Activated CD4-positive, alpha-beta T cell treated with anti-CD3 and anti-CD28 coated beads, Interleukin-2, amount 50 U/mL, for 24 hours (primary cell): ENCODE results near the gene HNRNPA0.

Experiments used
- DNase-seq, 2 donors: peaks; one replicate each; pipeline ENCODE4 v3.0.0-alpha.2; 2020; ENCODE audit warnings: low read depth in 1 of 2, low spot score in 1 of 2

Gene HNRNPA0

DNA sequence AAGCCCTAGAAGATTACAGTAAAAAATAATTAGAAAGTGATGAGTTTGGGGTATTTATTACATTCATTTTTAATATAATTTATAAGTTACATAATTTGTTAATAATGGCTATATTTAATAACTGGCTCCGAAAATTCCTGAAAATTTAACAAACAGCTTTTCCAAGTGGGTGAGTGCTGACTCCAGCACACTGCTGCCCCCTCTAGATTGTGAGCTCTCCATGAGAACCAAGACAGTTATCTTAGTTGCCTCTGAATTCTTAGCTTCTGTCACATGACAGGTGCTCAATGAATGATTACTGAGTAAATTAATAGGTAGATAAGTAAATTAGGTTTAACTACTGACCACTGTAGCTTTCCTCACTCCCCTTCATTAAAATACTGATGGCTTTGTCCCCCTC is 26.1 kb downstream of the HNRNPA0 start:
- no peak for DNase-seq

DNA sequence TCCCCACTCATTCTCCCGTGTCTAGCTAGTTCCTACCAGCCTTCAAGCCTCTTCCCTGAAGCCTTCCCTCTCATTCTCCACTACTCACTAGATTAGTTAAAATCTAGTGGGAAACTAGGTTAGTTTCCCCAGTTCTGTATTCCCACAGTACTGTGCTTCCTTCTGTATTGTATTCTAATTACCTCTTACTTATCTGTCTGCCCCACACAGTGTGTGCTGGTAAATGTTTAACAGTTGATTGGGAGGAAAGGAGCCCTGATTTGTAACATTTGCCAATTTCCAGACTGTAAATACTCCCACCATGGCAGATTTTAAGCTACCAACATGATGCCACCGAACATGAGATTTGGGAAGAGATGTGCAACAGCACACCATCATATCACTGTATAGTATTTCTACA is 26.5 kb downstream of the HNRNPA0 start:
- no peak for DNase-seq

DNA sequence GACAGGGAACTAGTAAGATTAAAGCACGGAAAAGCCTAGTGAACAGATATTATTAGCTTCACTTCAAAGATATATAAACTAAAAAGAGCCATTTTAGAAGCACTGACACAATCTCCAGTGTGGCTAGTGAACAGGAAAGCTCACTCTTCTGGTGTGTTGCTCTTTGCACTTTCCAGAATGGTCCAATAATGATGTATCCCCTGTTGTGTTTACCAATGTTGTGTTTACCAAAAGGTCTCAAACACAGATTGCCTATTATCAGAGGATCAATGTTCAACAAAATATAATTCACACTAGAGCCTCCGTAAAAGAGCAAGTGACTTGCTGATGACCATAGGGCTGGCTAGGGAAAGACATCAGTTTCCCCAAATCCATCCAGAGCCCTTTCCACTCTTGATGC is 29.9 kb downstream of the HNRNPA0 start:
- no peak for DNase-seq

DNA sequence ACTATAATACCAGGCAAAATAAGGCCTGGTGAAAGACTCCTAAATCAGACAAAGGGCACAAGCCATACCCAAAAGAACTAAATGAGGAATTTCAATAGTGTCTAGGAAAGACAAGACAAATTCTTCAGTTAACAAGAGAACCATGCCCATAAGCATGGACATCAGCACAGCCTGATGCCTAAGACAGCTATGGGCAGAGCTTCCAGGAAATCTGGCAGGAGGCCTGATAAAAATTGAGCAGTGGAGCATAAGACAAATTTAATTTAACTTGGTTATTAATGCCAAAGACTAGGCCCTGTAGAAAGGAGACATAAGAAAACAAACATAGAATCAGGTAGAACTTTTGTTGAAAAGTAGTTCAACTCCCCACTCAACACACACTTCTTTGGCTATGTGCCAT is 35.6 kb downstream of the HNRNPA0 start:
- DNase-seq = no peak

DNA sequence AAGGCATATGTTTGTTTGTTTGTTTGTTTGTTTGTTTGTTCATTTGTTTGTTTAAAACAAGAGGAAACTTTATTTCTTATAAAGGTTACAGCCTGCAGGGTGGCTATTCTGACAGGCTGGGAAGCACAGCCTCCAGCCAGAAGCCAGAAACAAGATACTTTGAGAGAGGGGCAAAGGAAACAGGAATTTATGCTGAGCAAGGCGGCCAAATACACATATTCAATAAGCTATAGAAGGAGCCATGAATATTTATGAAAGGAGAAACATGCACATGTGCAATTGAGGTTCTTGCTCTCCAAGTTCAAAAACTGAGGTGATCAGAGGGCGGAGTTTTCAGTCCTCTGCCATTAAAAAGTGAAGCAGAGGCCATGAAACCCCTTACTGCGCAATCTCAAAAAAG is 37.8 kb downstream of the HNRNPA0 start:
- DNase-seq = no peak

DNA sequence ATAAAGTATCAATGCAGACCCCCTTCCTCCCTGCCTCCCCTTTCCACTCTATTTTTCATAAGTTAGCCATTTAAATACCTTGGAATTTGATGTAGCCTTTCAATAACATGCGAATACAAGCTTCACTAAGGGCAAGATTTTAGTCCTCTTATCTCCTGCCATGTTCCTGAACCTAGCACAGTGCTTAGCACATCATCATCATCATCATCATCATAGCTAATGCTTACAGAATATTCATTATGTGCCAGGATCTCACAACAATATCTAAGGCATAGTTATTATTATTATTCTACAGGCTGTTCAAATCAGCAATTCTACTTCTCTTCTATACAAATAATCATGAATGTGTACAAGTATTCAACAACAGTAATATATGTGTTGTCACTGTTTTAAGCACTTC is 38.7 kb downstream of the HNRNPA0 start:
- DNase-seq = no peak

DNA sequence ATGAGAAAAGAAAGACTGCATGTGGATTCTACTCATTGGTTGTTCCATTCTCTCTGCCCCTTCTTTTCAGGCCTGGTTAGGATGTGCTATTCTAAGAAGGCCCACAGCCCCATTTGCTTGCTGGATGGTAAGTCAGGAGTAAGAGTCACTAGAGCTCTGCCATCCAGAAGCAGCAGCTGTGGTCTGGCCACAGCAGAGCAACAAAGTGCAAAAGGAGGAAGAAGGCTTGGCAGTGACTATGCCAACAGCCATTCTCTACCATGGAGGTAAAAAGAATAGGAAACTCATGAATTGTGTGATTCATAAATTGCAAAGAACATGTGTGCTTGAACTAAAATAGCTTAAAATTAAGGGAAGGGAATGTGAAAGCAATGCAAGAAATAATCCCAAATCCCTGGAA is 39.2 kb downstream of the HNRNPA0 start:
- no peak for DNase-seq

DNA sequence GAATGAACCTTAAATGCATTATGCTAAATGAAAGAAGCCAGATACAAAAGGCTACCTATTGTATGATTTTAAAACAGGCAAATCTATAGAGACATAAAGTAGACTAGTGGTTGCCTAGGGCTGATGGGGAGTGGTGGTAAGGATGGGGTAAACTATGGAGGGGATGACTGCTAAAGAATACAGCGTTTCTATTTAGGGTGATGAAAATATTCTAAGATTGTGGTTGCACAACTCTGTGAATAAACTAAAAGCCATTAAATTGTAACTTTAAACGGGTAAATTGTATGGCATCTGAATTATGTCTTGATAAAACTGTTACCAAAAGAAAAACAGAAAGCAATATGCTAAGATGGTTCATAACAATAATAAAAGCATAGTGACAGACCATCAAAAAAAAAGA is 39.7 kb downstream of the HNRNPA0 start:
- DNase-seq = no peak

DNA sequence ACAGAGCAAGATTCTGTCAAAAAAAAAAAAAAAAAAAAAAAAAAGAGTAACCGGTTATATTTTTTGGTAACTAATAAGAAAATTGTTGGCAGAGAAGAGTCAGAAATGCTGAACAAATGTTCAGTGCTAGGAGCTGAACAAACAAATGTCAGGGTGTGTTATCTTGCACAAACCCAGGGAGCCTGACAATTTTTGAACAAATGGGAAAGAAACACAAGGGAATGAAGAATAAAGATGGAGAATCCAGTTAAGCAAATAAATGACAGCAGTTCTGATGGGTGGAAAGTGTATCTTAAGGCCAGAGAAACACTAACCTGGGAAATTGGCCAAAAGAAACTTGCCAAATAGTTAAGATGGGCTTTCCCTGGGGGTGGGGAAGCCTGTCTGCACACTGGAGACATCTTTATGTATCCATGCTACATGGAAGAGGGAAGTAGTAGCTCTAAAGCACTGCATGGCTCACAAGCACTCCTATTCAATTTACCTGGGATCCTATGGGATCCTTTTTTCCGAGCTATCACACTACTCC is 42.0 kb downstream of the HNRNPA0 start:
- DNase-seq = no peak

DNA sequence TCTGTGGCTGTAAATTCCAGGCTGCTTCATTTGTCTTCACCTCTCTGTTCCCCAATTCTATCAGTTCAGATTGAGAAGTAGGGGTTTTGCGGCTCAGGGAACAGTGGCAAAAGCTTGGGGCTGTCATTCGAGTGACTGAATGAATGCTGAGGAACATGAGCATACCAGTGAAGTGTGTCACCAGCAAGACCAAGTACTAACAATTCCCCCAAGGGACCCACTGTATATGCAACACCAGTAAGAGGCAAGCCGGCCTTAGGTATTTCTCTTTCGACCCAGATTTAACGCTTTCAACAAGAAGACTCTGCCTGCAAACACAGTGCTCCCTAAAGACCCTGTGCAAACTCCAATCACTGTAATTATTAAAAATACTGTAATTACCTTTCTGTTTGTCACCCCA is 44.1 kb downstream of the HNRNPA0 start:
- no peak for DNase-seq

DNA sequence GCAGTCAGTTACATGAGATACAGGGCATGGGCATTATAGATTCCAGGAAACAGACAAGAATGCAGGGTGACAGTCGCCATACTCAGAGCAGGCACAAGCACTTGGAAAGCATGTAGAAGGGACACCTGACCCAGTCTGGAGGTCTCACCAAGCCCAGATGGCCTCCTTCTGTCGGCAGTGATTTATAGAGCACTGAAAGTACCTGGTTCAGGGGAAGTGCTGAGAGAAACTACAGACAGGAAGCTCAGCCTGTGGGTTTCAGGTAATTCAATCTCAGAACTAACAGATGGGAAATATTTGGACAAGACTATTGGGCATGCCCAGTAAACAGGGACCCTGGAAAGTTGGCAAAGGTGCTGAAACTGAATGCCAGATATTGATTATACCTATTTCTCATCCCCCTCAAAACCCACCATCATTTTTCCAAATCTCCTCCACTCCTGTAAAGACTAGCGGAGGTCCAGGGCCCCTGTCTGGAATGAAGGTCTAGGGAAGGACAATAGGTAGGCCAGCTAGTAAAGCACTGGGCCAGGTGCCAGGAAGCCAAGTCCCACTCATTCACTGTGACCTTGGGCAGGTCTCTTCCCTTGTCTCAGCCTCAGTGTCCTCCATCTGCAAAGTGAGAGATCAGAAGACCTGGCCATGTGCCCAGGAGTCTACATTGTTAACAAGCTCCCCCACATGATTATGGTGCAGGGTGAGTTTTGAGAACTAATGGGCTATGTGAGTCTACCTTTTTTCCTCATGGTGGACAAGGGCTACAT is 45.2 kb downstream of the HNRNPA0 start:
- no peak for DNase-seq

DNA sequence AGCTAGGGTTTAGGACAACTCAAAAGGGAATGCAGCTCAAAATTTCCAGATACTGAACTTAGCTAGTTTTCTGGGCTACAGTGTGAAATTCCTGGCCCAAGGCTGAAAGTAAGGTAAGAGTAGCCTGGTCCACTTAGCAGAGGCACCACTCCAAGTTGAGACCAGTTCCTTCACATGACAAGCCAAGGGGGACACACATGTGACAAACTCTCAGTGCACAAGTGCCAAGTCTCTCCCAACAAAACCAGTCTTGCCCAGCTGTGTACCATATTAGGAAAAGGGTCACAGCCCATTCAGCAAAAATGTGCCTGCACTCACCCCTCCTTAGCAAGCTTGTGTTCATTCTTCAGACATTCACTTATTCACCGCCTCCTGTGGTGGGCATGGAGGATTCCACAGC is 46.1 kb downstream of the HNRNPA0 start:
- DNase-seq = no peak

DNA sequence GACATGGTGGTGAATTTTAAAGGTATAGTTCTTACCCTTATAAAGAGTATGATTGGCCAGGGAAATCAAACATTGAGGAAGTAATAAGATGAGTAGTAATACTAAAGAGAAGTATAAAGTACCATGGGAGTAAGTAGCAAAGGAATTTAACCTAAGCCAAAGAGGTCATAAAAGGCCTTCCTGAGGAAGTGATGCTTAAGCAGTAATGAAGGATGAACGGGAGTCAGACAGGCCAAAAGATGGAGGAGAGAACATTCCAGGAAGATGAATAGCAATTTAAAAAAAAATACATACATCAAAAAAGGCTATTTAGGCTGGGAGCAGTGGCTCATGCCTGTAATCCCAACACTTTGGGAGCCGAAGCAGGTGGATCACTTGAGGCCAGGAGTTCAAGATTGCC is 47.3 kb downstream of the HNRNPA0 start:
- no peak for DNase-seq

DNA sequence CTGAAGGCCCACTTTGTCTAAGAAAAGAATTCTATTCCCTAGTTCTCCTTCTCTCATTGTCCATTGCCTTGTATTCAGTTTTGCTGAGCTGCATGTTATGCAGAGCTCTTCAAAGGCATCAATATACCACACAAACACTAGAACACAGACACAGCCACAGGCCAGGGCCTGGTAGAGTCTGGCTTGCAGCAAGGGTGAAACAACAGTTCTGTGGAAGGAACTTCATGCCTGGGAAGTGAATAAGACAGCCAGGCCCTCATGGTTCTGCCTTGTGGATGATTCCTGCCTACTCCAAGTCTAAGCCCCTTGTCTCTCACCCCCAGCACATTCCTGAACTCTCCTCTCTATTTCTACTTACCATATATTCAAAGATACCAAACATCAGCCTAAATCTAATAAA is 49.1 kb downstream of the HNRNPA0 start:
- no peak for DNase-seq

DNA sequence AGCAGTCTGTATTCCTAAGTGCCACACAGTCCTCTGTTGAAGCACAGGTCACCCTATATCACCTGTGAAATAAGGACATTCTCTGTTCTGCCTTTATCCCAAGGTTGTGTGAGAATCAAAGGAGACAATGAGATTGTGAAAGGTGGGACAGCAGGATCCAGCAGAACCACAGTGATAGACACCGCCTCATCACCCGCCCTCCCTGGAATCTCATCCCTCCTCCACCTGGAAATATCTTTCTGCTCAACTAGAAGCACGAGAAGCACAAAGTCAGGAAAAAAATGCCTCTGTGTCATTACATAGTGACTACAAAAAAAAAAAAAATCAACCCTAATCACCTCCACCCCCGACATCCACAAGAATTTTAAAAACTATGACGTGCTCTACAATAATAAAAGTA is 50.6 kb downstream of the HNRNPA0 start:
- DNase-seq = no peak

DNA sequence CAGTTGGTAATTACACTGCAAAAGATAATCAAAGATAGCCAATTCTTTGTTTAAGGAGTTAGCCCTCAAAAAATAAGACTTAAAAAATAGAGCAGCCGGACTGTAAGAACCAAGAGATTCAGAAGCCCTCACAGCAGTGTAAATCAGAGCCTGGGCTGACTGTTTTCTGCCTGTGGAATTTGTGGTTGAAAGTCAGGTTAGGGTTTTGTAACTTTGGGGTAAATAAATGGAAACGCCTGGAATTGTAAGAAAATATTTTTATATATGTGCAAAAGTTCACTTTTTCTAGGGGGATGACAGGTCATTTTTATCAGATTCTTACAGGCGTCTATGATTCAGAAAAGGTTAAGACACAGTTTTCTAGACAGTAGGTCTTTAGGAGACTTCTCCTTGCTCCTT is 53.9 kb downstream of the HNRNPA0 start:
- DNase-seq = no peak

DNA sequence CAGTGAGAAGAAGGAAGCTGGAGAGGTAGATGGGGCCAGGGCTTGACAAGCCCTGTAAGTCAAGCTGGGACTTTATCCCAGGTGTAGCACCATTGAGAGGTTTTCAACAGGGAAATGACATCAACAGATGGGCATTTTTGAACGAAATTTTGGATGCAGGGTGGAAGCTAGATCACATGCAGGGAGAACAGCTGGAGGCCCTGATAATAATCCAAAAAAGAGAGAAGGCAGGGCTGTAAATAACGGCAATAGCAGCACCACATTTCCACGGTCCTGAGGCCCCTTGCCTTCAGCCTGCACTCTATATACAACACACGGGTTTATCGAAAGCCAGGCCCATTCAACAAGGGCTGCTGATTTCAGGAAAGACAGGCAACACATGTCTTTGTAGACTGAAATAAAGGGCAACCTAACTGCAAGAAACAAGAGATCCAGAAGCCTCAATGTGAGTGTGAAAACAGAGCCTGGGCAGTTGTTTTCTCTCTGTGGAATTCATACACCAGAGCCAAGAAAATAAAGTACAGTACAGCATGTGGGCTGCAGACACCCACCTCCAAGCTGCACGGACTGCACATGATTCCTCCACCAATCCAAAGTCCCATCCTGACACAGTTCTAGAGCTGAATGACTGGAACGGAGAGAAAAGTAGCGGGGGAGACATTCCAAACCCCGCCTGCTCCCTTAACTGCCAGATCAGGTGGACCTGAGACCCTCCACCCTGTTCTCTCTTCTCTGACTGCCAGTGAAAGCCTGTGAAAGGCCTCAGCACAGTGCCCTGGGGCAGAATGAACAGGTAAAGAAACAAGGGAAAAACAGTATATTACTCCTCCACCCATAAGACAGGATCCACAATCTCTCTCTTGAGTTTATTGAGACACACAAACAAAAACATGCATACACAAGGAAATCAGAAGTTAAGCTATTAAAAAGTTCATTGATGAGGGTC is 54.6 kb downstream of the HNRNPA0 start:
- no peak for DNase-seq

DNA sequence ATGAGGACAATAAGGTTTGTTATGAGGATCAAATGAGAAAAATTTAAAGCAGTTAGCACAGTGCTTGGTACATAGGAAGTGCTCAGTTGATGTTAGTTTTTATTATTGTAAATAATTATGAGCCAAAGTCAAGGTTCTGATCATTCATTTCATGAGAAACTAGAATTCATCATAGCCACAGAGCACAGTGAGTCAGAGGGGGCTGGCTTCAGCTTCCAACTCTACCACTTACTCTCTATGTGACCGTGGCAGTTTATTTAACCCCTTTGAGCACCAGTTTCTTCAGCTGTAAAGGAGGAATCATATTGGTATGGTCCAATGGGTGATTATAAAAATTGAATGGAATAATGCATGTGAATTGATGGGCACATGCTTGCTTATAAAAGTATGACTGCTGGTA is 57.7 kb downstream of the HNRNPA0 start:
- peak in 1 of 2 donors; percentile 40 for DNase-seq

DNA sequence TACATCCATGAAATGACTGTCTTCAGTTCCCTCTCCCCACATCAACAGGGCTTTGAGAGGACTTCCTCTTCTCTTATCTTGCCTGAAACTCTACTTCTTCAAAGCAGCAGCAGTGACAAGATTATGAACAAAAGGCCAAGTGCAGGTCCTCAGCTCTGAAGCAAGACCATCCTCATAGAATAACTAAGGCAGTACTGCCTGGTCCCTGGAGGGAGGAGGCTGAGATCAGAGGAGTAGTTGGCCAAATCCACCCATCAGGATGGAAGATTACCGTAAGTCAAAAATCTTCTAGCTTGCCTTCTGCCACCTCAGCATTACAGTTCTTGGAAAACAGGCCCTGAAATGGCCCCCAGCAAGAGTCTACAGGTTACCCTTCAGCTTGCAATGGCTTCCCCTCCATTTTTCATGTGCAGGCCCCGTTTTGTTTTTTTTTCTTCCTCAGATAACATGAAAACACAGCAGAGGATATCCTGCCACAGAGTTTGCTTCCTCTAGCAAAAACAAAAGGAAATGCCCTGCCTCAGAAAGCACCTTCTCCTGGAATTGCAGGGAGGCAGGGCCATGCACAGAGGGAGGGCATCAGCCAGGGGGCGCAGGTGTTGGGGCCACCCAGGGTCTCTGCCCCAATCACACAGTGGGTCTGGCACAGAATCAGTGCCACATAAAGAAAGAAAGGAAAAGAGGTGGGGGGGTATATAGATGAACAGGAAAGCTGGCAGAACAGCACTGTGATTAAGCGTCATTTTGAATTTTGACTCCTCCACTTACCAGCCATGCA is 58.3 kb downstream of the HNRNPA0 start:
- DNase-seq = no peak
